NB4 (cell line): ENCODE results near the gene UBE2F.
A peak's percentile ranks its signal among the peaks of the same experiment; 100 is the strongest.

ENCODE experiments used
- DNase-seq: peaks from one replicate; pipeline ENCODE4 v3.0.0; 2010; ENCODE audit warnings: low read depth
- H3K4me3 ChIP-seq: one replicate; pipeline ENCODE4 v1.5.1; 2011; ENCODE audit warnings: mild to moderate bottlenecking, low read depth, low read length, moderate library complexity
- MYC ChIP-seq: IDR thresholded peaks from 2 replicates; pipeline ENCODE4 v1.6.1; 2011; ENCODE audit warnings: low read depth, low read length
- POLR2A ChIP-seq: IDR thresholded peaks from 2 replicates; pipeline ENCODE4 v1.6.1; 2011; ENCODE audit warnings: mild to moderate bottlenecking; ENCODE audit not compliant: insufficient read length; ENCODE audit errors: extremely low read depth
- TF ChIP-seq, protein P1 (sequence below): IDR thresholded peaks from one replicate; pipeline ENCODE4 v1.5.1; 2012; ENCODE audit warnings: low read depth, low read length
- TF ChIP-seq, protein P2 (sequence below): IDR thresholded peaks from 2 replicates; pipeline ENCODE4 v1.6.1; 2011; ENCODE audit warnings: low read depth, low read length

Gene UBE2F

DNA sequence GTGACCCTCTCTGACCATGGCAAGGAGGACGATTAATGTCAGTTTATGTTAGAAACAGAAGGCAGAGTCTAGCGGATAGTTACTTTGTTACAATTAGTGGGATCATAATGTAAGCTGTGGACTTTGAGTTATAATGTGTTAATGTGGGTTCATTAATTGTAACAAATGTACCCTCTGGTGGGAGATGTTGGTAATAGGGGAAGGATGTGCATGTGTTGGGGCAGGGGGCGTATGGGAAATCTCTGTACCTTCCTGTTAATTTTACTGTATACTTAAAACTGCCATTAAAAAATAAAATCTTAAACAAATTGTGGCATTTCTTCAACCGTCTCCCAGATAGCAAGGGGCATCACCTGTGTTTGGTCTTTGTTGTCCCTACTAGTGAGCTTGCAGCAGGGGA is 4.8 kb downstream of the UBE2F start:
- DNase-seq = no peak
- H3K4me3 ChIP-seq = no peak overlapping the region
- no peak for TF ChIP-seq POLR2A
- TF ChIP-seq, protein P1, sequence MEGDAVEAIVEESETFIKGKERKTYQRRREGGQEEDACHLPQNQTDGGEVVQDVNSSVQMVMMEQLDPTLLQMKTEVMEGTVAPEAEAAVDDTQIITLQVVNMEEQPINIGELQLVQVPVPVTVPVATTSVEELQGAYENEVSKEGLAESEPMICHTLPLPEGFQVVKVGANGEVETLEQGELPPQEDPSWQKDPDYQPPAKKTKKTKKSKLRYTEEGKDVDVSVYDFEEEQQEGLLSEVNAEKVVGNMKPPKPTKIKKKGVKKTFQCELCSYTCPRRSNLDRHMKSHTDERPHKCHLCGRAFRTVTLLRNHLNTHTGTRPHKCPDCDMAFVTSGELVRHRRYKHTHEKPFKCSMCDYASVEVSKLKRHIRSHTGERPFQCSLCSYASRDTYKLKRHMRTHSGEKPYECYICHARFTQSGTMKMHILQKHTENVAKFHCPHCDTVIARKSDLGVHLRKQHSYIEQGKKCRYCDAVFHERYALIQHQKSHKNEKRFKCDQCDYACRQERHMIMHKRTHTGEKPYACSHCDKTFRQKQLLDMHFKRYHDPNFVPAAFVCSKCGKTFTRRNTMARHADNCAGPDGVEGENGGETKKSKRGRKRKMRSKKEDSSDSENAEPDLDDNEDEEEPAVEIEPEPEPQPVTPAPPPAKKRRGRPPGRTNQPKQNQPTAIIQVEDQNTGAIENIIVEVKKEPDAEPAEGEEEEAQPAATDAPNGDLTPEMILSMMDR = no peak
- TF ChIP-seq, protein P2, sequence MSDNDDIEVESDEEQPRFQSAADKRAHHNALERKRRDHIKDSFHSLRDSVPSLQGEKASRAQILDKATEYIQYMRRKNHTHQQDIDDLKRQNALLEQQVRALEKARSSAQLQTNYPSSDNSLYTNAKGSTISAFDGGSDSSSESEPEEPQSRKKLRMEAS = no peak
- TF ChIP-seq MYC = no peak

DNA sequence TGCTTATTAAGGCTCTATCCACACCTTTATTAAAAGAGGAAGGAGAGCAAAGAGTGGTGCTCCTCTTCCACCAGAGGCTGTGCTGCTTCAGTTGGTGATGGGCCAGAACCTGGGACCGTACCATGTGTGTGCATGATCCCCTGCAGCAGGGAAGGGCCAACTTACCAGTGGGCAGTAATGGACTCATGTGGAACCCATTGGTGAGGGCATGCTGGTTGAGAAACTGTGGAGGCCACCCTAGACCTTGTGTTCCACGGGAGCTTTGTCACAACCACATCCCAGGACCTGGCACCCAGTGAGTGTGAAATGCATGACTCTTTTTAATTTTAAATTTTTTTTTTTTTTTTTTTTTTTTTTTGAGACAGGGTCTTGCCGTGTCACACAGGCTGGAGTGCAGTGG is 5.4 kb downstream of the UBE2F start:
- H3K4me3 ChIP-seq = no peak overlapping the region
- DNase-seq = no peak
- TF ChIP-seq MYC = no peak
- TF ChIP-seq, protein P1 = no peak
- TF ChIP-seq POLR2A = no peak
- TF ChIP-seq, protein P2 = no peak

DNA sequence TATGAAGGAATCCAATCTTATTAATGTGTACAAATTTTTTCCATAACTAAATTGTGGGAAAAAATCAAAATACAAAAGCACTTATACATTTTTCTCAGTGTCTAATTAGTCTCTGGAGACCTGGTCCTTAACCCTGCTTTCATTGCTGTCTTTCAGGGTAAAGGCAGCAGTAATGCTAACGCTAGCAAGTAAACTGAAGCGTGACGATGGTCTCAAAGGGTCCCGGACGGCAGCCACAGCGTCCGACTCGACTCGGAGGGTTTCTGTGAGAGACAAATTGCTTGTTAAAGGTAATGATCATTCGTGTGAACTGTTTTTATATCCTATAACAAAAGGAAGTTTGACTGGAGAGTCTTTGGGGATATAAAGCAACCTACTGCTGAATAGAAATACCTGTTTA is 6.1 kb downstream of the UBE2F start:
- TF ChIP-seq POLR2A (no peak), MYC (no peak)
- TF ChIP-seq, protein P1 = no peak
- TF ChIP-seq, protein P2 = no peak
- no peak overlapping the region for H3K4me3 ChIP-seq
- no peak for DNase-seq

DNA sequence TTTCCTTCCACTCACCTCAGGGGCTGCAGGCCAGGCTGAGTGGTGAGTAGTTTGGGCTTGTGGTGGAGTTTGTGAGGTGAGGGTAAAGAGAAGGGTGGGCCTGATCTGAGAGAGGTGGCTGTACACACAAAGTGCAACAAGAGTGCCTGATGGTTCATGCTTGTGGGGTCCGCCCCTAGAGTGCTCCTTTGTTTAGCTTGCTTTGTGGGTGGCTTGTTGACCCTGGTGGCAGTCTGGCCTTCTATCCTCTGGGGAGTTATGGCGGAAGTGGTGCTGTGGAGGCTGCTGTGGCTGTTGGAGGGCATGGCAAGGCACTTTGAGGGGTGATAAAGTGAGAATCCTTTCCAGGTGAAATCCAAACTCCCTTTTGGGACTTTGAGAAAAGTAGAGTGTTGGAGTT is 10.6 kb downstream of the UBE2F start:
- DNase-seq = peak; percentile 63
- TF ChIP-seq, protein P1 = no peak
- no peak for TF ChIP-seq MYC
- no peak for TF ChIP-seq POLR2A
- TF ChIP-seq, protein P2 = no peak

DNA sequence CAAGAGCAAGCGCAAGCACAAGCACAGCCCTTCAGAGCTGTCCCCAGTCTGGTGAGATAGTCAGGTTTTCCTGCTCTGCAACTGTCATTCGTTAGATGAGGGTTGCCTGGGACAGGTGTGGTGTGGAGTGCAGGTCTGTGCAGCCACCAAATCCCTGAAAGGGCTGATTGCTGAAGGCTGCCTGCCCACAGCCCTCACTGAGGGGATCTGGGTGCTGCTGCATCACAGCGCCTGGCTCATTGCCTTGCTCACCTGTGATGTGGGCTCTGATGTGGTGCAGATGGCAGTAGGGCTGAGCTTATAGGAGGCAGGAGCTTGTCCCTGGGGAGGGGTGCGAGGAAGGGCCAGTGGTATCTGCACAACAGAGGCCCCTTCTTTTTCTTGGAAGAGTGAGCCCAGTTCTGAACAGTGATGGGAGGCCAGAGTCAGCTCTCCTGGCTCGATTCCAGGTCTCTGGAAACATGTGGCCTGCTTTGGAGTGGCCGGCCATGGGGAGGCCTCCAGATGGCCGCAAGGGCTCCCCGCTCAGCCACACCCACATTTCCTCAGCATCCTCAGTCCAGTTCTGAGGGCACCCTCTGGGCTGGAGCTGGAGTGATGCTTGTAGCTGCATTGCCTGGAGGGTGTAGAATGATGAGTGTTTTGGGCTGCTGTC is 11.4 kb downstream of the UBE2F start:
- no peak for DNase-seq
- TF ChIP-seq, protein P1 = no peak
- TF ChIP-seq, protein P2 = no peak
- TF ChIP-seq POLR2A = no peak
- TF ChIP-seq MYC = no peak
- H3K4me3 ChIP-seq = no peak overlapping the region

More for the DNA sequence above, 10.6 kb downstream of the UBE2F start:
- no peak overlapping the region for H3K4me3 ChIP-seq

DNA sequence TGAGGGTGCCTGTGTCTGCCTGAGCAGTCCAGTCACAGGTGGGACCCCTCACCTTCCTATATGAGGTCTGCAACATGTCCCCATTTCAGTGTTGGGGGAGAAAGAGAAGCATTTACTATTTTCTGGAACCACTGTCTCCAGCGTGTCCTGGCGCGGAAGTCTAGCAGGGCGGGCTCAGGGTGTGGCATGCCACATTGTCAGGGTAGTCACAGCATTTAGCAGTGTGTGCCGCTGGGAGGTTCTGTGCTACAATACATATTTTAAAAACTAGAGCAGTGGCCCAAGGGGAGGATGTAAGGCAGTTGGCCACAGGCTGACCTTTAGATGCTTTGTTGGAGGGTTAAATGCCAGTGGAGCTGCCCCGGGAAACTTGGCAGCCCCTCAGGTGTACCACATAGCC is 12.5 kb downstream of the UBE2F start:
- no peak overlapping the region for H3K4me3 ChIP-seq
- DNase-seq = no peak
- TF ChIP-seq POLR2A = no peak
